Motor neuron (in vitro differentiated cells): Measurements from ENCODE around the gene TMEM231. TPM values are rescaled to one million over a fixed set of nuclear protein-coding genes. Genes with fewer than 3 reads are reported as not detected.
A peak's percentile ranks its signal among the peaks of the same experiment; 100 is the strongest.
"Not testable (repeated sequence)": the region's sequence is repeated elsewhere in the genome, so short reads cannot be mapped to it uniquely, and the experiment has no call there.

ENCODE experiments used
- ATAC-seq, 8 experiments: fragments of 200-7000 bp; cut with Tn5 transposase; replicated peaks in 6 of 8; 2 replicates each; pipeline ENCODE4 v1.8.0; 2021; ENCODE audit warnings: mild to moderate bottlenecking in 8 of 8, moderate library complexity in 8 of 8
- H3K27ac ChIP-seq, 2 donors: fragments of 250-450 bp; sonication (Bioruptor Pico); 2 replicates each; pipeline ENCODE4 v1.9.0; 2021; ENCODE audit warnings: antibody characterized with exemption in 2 of 2, mild to moderate bottlenecking in 2 of 2, moderate library complexity in 1 of 2
- H3K4me1 ChIP-seq, 2 donors: fragments of 250-450 bp; sonication (Bioruptor Pico); replicated peaks in 1 of 2; 2 replicates each; pipeline ENCODE4 v1.6.1; 2021; ENCODE audit warnings: antibody characterized with exemption in 2 of 2, mild to moderate bottlenecking in 2 of 2, moderate library complexity in 1 of 2
- H3K4me3 ChIP-seq, 5 donors: fragments of 250-450 bp; sonication (Bioruptor Pico); 2 replicates each; pipeline ENCODE4 v1.9.0; 2021; ENCODE audit warnings: antibody characterized with exemption in 5 of 5, mild to moderate bottlenecking in 5 of 5, moderate library complexity in 4 of 5
- WGBS, 10 experiments: fragments of 450-650 bp; shearing (Covaris generic); methylation state at CpG; one replicate each; pipeline ENCODE4 v1.0.0; 2022; 5-methylcytosine and 5-hydroxymethylcytosine counted together
- in situ Hi-C, 9 experiments: fragments of 400-800 bp; cut with MboI; loops; one replicate each; pipeline ENCODE4 v1.15.0; 2021; ENCODE audit warnings: low sequenced_read_pairs in 9 of 9, low pct_unique_long_range_greater_than_20kb in 2 of 9; ENCODE audit not compliant: unreplicated experiment in 9 of 9
- total RNA-seq, 8 experiments: library from RNA; unstranded; fragments of 300-600 nt; gene quantifications; 2 replicates each; pipeline versions ENCODE4 v1.2.3 to v1.2.4, GENCODE V29; 2022

The TMEM231 gene
- total RNA-seq, 8 experiments from 2014 or later = 7.8 to 66.5 (median 12.7) TPM

DNA sequence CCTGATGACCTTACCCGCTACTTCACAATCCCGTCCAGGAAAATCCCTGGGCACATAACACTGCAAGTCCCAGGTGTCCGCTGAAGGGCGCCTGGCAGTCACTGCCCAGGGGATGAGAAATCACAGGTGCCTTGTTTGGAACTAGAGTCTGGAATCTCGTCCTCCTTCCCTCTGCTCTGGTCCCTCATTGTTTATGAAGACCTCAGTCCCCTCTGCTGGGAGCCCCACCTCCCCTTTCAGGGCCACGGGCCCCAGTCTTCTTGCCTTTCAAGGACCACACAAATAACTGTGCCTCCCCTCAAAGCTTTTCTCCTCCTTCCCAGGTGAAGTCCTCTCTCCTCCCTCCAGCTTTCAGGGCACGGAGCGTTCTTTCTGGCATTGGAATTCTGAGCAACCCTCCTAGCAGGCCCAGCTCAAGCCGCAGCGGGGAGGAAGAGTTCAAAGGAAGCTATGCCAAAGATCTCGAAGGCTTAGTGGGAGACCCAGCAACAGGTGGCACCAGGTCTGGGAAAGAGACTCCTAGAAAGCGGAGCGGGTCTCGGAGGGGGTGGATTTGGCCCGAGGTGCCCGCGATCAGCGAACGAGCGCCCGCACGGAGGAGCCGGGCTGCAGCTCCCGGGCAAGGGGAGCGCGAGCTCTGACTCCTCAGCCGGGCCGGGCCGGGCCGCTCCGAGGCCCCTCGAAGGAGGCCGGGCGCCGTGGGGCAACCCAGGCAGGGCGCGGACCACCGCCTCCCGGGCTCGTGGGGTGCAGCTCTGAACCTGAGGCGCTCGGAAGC, 39.7 kb downstream of the TMEM231 start:
- 0 to 3% methylated on average over 2 to 6 of the region's 42 CpGs; no CpG with 5 or more reads in 8 of the 10 experiments for WGBS, 10 experiments
- peak overlapping the region; percentile 79 to 97 (median 86) for H3K4me3 ChIP-seq
- H3K4me1 ChIP-seq = not testable (repeated sequence)
- in situ Hi-C loops = loop anchor here in 1 of 9 experiments (25.0 kb wide), 1 partner anchor 246 kb away; no protein-coding TSS in a partner anchor
- ATAC-seq = peak in 3 of 8 experiments; percentile 32 to 46 (median 39)
- peak overlapping the region; percentile 74 to 89 for H3K27ac ChIP-seq

DNA sequence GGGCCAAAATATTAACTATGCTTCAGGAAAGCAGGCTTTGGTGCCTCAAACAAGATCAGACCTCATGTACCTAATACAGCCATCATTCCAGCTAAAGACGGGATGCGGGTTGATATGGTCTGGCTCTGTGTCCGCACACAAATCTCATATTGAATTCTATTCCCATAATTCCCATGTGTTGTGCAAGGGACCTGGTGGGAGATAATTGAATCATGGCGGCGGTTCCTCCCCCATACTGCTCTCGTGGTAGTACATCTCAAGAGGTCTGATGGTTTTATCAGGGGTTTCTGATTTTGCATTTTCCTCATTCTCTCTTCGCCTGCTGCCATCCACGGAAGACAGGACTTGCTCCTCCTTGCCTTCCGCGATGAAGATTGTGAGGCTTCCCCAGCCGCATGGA, 41.8 kb downstream of the TMEM231 start:
- H3K4me1 ChIP-seq = peaks cover 0 to 4% of the 10 kb centered on the region in 2 donors
- no peak overlapping the region for H3K27ac ChIP-seq
- ATAC-seq = no peak
- H3K4me3 ChIP-seq = no peak overlapping the region
- in situ Hi-C loops = loop anchor here in 1 of 9 experiments (25.0 kb wide), 1 partner anchor 248 kb away; no protein-coding TSS in a partner anchor
- WGBS, 10 experiments = 81 to 100% (median 95%) methylated on average over 1 to 9 of the region's 11 CpGs; no CpG with 5 or more reads in 2 of the 10 experiments

DNA sequence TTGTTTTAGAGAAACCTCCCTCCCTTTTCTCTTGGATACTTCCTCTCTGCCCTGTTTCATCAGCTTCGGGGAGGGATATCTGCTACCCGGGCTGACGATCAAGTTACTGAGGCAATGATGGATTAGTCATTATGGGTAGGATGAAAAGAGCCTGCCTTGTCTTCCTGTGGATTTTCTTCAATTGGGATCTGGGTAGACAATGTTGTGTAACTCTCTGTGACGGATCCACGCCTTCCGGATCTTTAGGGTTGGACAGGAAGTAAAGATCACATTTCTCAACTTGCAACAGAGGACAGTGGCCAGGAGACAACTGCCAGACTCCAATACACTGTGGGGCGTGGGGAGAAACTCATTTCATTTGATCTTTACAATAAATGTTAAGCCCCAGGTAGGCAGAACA, 49.5 kb downstream of the TMEM231 start:
- H3K27ac ChIP-seq = peak overlapping the region in 1 of 2 donors; percentile 37
- peak in 7 of 8 experiments; percentile 21 to 95 (median 44) for ATAC-seq

DNA sequence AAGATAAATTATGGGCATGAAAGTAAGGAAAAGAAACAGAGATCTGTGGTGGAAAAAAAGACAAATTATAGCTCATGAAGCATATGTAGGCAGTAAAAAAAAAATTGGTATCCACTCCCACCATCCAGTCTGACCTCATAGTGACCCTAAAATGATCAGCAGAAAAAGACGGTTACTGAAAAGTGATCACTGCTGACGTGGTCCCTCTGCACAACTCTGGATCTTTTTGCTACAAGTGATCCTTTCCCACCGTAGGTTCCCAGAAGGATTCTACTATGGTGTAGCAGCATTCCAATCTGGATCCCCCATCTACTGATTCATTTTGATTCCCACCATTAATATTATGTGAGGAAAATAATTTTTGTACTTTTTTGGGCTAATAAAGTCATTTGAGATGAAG, 49.9 kb downstream of the TMEM231 start:
- H3K4me1 ChIP-seq = peaks cover 10 to 12% of the 10 kb centered on the region in 2 donors
- H3K27ac ChIP-seq = no peak overlapping the region
- no peak overlapping the region for H3K4me3 ChIP-seq
- ATAC-seq = peak in 4 of 8 experiments; percentile 8 to 46 (median 29)
- in situ Hi-C loops = loop anchor here in 1 of 9 experiments (25.0 kb wide), 1 partner anchor 256 kb away; no protein-coding TSS in a partner anchor
- WGBS, 10 experiments = 0 to 100% (median 74%) methylated on average over 1 to 3 of the region's 3 CpGs; no CpG with 5 or more reads in 2 of the 10 experiments

More for the DNA sequence above, 49.5 kb downstream of the TMEM231 start:
- in situ Hi-C loops = loop anchor here in 1 of 9 experiments (25.0 kb wide), 1 partner anchor 256 kb away; no protein-coding TSS in a partner anchor
- peaks cover 10 to 12% of the 10 kb centered on the region in 2 donors for H3K4me1 ChIP-seq
- whole genome bisulfite sequencing, 10 experiments = 5 to 77% (median 66%) methylated on average over 3 to 7 of the region's 7 CpGs
- H3K4me3 ChIP-seq = no peak overlapping the region

DNA sequence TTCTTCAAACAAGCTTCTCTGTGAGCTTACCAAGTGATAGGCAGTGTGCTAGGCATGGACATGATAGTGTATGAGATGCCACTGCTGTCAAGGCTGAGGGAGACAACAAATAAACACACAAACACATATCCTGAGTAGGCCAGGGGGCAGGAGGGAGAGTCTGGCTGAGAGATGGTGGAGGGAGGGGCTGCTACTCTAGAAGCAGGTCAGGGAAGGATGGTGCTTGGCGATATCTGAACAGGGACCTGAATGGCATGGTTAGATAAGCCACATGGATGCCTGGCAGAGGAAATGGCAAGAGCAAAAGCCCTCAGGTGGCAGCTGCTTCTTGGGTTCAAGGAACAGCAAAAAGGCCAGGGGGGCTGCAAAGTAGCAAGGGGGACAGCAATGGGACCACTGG, 52.3 kb downstream of the TMEM231 start:
- H3K4me3 ChIP-seq = no peak overlapping the region
- in situ Hi-C loops = loop anchor here in 1 of 9 experiments (25.0 kb wide), 1 partner anchor 258 kb away; no protein-coding TSS in a partner anchor
- 80 to 86% methylated on average over 1 of the region's 1 CpG; no CpG with 5 or more reads in 8 of the 10 experiments for WGBS, 10 experiments
- H3K4me1 ChIP-seq = peaks cover 10 to 12% of the 10 kb centered on the region in 2 donors
- ATAC-seq = no peak
- H3K27ac ChIP-seq = no peak overlapping the region

DNA sequence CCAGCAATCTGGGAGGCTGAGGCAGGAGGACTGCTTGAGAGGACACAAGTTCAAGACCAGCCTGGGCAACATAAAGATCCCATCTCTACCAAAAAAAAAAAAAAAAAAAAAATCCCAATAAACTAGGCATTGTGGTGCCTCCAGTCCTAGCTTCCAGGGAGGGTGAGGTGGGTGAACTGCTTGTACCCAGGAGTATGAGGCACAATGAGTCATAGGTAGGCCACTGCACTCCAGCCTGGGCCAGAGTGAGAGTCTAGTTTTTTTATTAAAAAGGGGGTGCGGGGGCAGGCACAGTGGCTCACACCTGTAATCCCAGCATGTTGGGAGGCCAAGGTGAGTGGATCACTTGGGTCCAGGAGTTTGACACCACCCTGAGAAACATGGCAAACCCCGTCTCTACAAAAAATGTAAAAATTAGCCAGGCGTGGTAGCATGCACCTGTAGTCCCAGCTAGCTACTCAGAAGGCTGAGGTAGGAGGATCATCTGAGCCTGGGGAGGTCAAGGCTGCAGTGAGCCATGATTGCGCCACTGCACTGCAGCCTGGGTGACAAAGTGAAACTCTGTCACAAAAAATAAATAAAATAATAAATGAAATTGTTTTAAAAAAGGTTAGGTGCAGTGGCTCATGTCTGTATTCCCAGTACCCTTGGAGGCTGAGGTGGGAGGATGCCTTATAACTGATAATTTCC, 53.0 kb downstream of the TMEM231 start:
- no peak for ATAC-seq
- H3K27ac ChIP-seq = no peak overlapping the region
- H3K4me1 ChIP-seq = peaks cover 12 to 14% of the 10 kb centered on the region in 2 donors
- 75 to 100% (median 93%) methylated on average over 1 to 3 of the region's 4 CpGs; no CpG with 5 or more reads in 3 of the 10 experiments for whole genome bisulfite sequencing, 10 experiments
- in situ Hi-C loops = loop anchor here in 1 of 9 experiments (25.0 kb wide), 1 partner anchor 259 kb away; no protein-coding TSS in a partner anchor
- H3K4me3 ChIP-seq = no peak overlapping the region

DNA sequence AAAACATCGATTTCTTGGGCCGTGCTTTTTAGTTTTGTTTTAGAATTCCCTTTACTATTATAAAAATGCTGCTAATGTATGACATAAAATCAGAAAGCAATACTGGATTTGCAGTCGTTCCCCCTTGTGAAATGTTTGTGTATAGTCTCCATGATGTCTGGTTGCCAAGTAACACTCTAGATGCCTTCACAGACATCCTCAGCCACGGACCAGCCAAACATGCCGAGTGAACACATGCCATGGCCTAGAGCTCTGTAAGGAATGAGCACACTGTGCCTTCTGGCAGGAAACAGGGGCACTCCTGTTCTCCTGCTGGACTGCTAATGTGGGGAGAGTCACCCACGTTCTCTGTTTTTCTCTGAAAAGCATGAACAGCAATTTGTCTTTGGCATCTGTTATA, 54.2 kb downstream of the TMEM231 start:
- not testable (repeated sequence) for H3K27ac ChIP-seq, H3K4me3 ChIP-seq
- H3K4me1 ChIP-seq = peaks cover 12 to 13% of the 10 kb centered on the region in 2 donors
- WGBS, 10 experiments = 27 to 96% (median 82%) methylated on average over 2 to 5 of the region's 6 CpGs
- in situ Hi-C loops = loop anchor here in 1 of 9 experiments (25.0 kb wide), 1 partner anchor 260 kb away; no protein-coding TSS in a partner anchor
- ATAC-seq = peak in 2 of 8 experiments; percentile 51 to 74

DNA sequence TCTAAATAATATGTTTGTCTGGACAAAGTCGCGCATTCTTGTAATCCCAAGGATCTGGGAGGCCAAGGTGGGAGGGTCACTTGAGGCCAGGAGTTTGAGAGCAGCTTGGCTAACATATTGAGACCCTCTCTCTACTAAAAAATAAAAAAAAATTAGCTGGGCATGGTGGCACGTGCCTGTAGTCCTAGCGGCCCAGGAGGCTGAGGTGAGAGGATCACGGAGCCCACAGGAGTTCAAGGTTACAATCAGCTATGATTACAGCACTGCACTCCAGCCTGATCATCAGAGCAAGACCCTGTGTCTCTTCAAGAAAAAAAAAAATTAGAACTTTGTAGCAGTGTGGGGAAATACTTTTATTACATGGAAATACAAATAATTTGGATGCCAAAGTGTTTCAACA, 54.7 kb downstream of the TMEM231 start:
- Histone ChIP-seq H3K27ac (no peak overlapping the region), H3K4me1 (peaks cover 9 to 10% of the 10 kb centered on the region in 2 donors), H3K4me3 (no peak overlapping the region)
- in situ Hi-C loops = loop anchor here in 1 of 9 experiments (25.0 kb wide), 1 partner anchor 261 kb away; no protein-coding TSS in a partner anchor
- 58 to 91% (median 77%) methylated on average over 3 to 5 of the region's 5 CpGs; no CpG with 5 or more reads in 3 of the 10 experiments for WGBS, 10 experiments
- ATAC-seq = no peak

DNA sequence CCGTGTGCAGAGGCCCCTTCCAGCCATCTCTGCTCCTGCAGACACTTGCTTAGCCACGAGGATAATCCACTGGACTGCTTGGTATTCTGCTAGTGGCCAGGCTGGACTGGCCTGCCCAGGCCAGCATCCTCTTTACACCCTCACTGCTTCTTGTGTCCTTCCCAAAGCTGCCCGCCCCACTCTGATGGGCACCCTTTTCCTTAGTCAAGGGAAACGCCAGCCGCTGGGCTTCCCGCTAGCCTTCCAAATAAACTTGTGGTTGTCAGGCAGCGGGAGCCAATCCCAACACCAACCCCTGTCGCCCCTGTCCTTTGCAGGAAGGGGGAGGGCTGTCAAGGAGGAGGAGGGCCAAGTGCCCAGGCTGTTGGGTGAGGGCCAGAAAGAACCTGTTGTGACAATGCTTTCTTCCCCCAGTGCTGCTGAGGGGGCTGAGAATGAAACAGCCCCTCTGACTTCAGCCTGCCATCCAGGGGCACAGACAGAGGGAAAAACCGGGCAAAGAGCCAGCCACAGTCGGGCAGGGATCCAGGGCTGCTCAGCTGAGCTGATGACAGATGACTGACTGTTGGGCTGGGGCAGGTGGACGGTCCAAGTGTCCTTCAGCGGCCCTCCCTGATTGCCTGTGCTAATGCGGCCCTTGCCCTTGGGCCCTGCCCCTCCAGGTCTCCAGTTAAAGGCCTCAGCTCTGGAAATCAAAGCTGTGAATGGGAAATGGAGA, 57.3 kb downstream of the TMEM231 start:
- in situ Hi-C loops = loop anchor here in 1 of 9 experiments (25.0 kb wide), 1 partner anchor 264 kb away; no protein-coding TSS in a partner anchor
- H3K27ac ChIP-seq, H3K4me1 ChIP-seq, H3K4me3 ChIP-seq: not testable (repeated sequence)
- WGBS, 10 experiments = no CpG with 5 or more reads among the region's 13 CpGs
- ATAC-seq = peak in 6 of 8 experiments; percentile 31 to 84 (median 73)

DNA sequence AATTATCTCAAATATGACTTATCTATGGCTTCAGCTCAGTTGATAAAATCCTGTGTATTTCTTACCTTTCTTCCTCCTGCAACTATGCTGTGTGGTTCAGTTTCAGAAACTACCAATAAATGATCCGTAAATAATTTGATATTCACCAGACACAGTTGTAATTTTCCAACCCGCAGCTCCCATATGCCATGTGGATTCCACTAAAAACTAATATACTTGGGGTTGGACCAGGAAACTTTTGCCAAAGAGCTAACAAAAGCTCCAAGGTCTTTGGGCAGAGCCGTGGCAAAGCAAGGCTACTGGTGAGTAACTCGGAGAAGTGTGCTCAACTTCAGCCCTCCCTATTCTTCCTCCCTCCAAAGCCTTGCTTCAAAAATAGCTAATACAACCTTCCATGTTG, 58.5 kb downstream of the TMEM231 start:
- Histone ChIP-seq H3K4me1 (peaks cover 0 to 5% of the 10 kb centered on the region in 2 donors), H3K4me3 (no peak overlapping the region), H3K27ac (no peak overlapping the region)
- in situ Hi-C loops = loop anchor here in 1 of 9 experiments (25.0 kb wide), 1 partner anchor 265 kb away; no protein-coding TSS in a partner anchor
- ATAC-seq = no peak
- 0 to 89% (median 67%) methylated on average over 1 to 4 of the region's 4 CpGs for WGBS, 10 experiments

DNA sequence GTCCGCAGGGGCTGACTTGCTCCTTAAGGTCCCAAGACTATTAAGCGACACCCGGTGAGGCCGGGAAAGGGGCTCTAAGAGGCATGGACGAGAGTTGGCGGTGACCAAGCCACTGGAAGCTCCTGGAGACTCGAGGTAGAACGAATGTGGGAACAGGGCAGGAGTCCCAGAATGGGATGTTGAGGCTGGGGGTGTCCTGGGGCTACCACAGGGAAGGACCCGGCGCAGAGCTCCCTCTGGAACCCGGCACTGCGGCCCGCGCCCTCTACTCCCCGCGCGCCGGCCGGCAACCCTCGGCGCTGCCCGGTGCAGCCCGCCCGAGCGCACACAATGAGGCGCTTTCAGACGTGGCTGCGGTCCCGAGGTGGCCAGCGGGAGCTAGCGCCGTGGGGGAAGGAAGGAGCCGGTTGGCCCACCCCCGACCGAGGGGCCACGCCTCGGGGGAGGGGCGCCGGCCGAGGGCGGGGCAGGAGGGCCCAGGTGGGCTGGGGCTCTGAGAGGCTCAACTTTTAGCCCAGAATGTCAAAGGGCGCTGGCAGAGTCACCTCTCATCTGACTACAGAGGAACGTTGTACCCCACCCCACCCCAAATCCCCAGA, 60.9 kb downstream of the TMEM231 start, which contains the start of gene CHST6:
TSS of gene CHST6 (minus strand) at position 366 of the 599 bp plus-strand sequence. CDS start 15,613 bp downstream, outside the sequence.
- WGBS, 10 experiments = 0 to 10% (median 0%) methylated on average over 1 to 2 of the region's 43 CpGs; no CpG with 5 or more reads in 5 of the 10 experiments
- Histone ChIP-seq H3K27ac (no peak within 1 kb of the TSS), H3K4me3 (peak within 1 kb of the TSS; percentile 20 to 39 (median 33)), H3K4me1 (peaks cover 0 to 5% of the 10 kb centered on the region in 2 donors)
- ATAC-seq = peak; percentile 32 to 90 (median 66)
- in situ Hi-C loops = loop anchor here in 1 of 9 experiments (25.0 kb wide), 1 partner anchor 267 kb away; no protein-coding TSS in a partner anchor
